Measurements from ENCODE around the gene ITPKB.
"Not testable (repeated sequence)": the region's sequence is repeated elsewhere in the genome, so short reads cannot be mapped to it uniquely, and the experiment has no call there.

Gene ITPKB

DNA sequence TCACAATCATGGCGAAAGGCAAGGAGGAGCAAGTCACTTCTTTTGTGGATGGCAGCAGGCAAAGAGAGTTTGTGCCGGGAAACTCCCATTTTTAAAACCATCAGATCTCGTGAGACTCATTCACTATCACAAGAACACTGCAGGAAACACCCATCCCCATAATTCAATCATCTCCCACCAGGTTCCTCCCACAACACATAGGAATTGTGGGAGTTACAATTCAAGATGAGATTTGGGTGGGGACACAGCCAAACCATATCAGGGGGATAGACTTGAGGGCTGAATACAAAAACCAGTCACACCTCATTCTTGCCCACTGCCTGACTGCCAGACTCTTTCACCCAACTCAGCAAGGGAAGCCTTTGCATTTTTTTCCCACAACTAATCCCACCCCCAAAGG lies 140.1 kb downstream of the ITPKB start:
- not testable (repeated sequence) for DNase-seq

- no peak for DNase-seq
Measured at GRCh38 chr1:226598455-226598849, 140.6 kb downstream of the ITPKB start.

- DNase-seq: no peak
Measured at GRCh38 chr1:226597616-226598454, 141.2 kb downstream of the ITPKB start.

- no peak for DNase-seq
Measured at GRCh38 chr1:226596531-226597165, 142.4 kb downstream of the ITPKB start.

- DNase-seq: no peak
Measured at GRCh38 chr1:226593541-226593940, 145.5 kb downstream of the ITPKB start.

GRCh38 chr1:226590614-226591013 lies 148.5 kb downstream of the ITPKB start:
- no peak for DNase-seq

GRCh38 chr1:226589008-226589733 lies 149.9 kb downstream of the ITPKB start:
- DNase-seq: no peak

DNA sequence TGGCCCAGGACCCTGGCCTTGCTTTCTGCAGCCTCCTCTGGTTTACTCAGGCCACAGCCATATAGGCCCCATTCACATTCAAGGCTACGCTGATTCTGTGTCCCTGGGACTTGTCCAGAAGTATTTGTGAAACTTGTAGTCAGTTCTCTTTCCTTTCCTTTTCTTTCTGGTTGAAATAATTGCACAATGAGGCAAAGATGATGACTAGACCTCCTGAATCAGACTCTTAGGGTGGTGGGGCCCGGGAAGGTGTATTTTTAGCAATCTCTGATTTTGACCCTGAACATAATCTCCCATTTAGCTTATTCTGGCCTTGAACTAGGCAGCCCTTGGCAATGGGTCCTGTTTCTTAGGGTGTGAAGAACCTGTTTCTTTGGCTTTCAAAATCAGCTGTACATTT lies 150.6 kb downstream of the ITPKB start:
- DNase-seq: no peak

DNA sequence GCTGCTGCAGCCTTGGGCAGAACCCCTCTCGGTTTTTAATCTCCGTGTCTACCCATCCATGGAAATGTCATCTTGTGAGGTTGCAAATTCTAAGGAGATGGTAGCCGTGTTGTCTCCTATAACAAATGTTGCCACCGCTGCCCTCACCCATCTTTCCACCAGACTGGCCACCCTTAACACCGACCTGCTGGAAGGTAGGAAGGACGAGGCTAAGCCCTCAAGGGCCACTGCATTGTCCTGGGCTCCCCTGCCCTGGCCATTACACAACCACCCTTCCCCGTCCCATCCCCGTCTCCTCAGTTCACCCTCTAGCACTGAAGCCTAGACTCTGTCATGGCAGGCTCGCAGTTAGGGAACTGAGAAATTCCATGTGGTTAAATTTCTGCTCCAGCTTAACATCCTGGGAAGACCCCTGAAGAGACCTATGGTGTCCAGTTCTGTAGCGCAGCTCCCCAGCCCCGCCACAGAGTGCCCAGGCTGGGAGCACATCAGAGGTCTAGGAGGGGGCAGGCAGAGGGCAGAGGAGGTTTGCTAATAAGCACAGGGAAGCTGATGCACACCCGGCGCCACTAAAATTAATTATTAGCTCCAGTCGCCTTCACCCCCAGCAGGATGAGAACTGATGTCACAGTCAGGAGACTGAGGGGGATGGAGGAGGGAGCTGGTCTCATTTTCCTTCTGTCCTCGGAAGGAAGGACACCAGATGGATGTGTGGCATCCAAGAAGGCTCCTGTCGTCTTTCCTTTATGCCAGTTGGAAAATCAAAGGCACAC lies 152.2 kb downstream of the ITPKB start:
- DNase-seq: no peak

DNA sequence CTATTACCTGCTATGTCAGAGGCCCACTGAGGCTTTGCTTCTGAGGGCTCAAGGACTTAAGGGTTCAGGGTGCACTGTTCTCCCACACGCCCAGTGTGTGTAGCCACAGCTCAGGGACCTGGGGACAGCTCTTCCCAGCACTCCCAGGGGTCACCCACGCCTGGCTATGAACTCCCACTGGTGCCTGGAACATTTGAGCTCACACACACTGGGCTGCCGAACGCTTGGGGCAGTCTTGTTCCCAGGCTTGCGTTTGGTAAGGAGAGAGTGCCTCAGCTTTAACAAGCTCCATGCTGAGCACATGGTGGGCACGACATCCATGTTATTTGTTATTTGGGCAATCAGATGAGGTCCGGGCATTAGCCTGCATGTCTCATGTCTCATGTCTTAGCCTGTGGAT lies 153.0 kb downstream of the ITPKB start:
- DNase-seq: no peak

- DNase-seq: no peak
Measured at GRCh38 chr1:226584164-226584563, 154.9 kb downstream of the ITPKB start.

DNA sequence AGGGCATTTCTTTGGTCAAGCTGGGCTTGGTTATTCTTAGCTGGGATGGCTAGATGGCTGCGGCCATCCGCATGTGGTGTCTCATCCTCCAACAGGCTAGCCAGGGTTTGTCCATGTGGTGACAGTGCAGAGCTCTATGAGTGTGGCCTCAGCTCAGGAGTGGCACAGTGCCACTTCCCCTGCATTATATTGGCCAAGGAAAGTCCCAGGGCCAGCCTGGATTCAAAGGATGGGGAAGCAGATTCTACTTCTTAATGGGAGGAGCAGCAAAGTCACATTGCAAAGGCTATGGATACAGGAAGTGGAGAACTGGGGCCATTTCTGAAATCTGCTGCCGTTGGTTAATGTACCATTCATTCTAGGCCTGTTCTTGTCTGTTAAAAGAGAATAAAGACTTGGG lies 156.1 kb downstream of the ITPKB start:
- DNase-seq: no peak
